Endometrial microvascular endothelial cells (primary cell): ENCODE data around the gene UBE2E1. TPM values are rescaled to one million over a fixed set of nuclear protein-coding genes. Genes with fewer than 3 reads are reported as not detected.
"Not testable (repeated sequence)": the region's sequence is repeated elsewhere in the genome, so short reads cannot be mapped to it uniquely, and the experiment has no call there.

Experiments used
- in situ Hi-C: cut with HindIII; loops from 2 replicates; pipeline ENCODE4 v1.10.0; 2017; ENCODE audit warnings: low sequenced_read_pairs, low pct_unique_long_range_greater_than_20kb; ENCODE audit errors: inconsistent ontology term
- total RNA-seq: library from RNA; depleted of rRNA; stranded (reverse); fragments of >200 nt; gene quantifications from one replicate; pipeline ENCODE4 v1.2.3, GENCODE V29; 2015; ENCODE audit errors: inconsistent ontology term

UBE2E1 gene
- total RNA-seq, 1 donor from 2014 or later, result 151 TPM

DNA sequence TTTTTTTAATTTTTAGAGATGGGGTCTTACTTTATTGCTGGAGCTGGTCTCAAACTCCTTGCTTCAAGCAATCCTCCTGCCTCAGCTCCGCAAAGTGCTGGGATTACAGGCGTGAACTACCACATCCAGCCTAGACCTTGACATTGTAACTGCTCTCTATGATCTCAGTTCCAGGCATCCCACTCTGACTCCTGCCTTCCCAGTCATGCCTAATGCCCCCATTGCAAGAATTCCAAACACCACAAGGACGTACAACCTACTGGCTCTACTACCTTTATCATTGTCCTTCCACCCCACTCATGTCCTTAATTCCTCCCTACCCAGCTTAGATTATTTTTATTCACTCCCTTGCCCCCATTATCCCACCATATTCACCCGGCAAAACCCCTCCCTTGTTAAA lies 89.4 kb downstream of the UBE2E1 start:
- in situ Hi-C loops, result no loop called here

DNA sequence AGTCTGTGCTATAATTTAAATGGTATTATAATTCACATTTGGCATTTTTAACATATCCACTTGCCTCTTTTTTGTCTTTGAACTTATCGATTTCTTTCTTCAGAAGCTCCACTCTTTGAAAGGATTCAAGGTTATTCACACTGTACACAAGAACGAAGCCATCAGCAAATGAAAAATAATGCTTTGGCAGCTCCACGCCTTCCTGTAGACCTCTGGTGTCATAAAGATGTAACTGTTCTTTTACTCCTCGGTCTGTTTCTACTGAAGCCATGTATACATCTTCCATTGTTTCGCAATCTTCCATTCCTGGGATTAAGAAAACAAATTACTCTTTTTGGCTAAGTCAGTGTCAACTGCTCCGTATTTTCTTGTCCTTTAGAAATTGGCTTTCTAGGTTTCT lies 95.0 kb downstream of the UBE2E1 start:
- in situ Hi-C loops, result no loop called here

DNA sequence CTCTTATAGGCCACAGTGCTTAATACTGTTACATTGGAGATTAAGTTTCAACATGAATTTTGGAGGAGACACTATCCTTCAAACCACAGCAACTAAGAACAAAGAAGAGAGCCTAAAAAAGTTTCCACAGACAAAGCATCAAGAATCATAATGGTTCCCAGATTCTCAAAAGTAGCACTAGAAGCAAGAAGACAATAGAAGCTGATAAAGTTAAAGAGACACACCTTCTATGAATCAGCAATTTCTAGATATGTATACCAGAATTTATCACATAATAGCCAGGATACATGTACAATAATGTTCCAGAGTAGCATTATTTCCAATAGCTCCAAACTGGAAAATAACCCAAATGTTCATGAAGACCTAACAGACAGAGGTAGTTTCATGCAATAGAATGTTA lies 98.8 kb downstream of the UBE2E1 start:
- in situ Hi-C loops, result no loop called here

DNA sequence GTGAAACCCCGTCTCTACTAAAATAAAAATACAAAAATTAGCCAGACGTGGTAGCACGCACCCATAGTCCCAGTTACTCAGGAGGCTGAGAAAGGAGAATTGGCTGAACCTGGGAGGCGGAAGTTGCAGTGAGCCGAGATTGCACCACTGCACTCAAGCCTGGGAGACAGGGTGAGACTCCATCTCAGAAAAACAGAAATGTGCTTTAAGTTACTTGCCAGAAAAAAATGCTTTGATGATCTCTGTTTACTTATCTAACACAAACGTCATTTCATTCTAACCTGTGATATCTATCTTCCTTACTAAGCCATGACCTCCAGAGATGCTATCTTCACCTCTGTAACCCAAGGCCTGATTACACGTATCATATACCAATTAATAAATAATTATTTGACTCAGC lies 103.6 kb downstream of the UBE2E1 start:
- in situ Hi-C loops, result no loop called here

DNA sequence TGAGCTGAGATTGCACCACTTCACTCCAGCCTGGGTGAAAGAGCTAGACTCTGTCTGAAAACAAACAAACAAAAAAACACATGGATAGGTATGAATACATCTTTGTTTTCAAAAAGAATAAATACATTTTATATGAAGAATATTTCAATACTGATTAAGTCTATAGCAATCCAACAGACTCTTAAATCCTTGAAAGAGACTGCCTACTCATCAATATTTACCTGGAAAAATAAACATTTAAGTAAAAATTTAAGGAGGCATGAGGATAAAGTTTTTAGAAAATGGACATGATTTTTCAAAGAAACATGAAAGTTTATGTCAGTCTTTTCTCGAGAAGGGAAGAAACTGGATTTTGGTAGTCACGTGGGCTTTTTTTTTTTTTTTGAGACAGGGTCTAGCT lies 105.6 kb downstream of the UBE2E1 start:
- in situ Hi-C loops, result no loop called here

DNA sequence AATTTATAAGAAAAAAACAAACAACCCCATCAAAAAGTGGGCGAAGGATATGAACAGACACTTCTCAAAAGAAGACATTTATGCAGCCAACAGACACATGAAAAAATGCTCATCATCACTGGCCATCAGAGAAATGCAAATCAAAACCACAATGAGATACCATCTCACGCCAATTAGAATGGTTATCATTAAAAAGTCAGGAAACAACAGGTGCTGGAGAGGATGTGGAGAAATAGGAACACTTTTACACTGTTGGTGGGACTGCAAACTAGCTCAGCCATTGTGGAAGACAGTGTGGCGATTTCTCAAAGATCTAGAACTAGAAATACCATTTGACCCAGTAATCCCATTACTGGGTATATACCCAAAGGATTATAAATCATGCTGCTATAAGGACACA lies 106.6 kb downstream of the UBE2E1 start:
- in situ Hi-C loops, result not testable (repeated sequence)

DNA sequence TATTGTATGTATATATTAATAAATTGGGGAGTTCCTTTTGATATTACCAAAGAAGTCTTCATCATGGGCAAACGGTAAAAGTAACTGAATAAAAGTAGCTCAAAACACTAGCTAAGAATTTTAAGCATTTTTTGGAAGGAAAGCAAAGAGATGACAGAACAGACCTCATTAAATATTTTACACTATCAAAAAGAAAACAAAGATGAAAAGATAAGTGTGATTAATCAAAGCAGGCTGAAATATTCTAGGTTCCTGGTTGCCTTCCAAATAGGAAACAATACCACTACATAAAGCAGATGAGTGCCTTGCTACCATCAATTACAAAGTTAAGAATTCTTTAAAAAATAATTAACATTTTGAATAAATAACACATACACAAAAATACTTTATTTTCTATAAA lies 107.4 kb downstream of the UBE2E1 start:
- in situ Hi-C loops, result no loop called here

DNA sequence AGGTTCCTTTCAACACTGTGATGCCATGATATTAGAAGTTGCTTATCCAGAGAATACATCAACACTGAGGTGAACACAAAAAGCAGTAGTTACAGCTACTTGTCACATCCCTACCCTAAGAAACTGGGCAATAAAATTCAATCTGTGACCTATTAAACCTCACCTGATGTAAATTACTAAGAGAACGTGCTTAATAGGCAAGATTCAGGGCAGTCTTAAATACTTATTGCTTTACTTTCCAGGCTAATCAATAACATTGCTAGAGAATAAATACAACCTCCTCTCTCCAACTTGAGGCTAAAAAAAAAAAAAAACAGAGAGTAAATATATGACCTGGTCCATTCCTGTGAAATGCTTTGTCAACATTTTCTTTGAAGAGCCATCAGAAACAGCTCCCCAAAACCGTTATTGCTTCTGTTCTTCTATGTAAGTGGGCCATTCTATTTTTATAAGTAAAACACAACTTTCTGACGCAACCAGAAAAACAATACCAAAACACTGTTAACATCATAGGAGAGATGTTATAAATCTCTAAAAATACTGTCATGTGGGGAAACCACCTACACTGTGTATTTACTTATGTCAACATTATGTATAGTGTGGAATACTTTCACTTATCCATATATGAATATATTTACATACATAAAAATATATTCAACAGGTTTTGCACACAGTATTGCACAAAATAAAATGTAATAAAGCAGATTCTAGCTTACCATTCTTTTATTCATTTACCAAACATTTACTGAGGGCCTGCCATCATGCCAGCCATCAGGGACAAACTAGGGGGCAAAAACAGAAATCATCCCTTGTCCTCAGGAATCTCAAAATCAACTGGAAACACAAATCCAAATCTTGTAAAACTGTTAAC lies 108.4 kb downstream of the UBE2E1 start:
- in situ Hi-C loops, result no loop called here

DNA sequence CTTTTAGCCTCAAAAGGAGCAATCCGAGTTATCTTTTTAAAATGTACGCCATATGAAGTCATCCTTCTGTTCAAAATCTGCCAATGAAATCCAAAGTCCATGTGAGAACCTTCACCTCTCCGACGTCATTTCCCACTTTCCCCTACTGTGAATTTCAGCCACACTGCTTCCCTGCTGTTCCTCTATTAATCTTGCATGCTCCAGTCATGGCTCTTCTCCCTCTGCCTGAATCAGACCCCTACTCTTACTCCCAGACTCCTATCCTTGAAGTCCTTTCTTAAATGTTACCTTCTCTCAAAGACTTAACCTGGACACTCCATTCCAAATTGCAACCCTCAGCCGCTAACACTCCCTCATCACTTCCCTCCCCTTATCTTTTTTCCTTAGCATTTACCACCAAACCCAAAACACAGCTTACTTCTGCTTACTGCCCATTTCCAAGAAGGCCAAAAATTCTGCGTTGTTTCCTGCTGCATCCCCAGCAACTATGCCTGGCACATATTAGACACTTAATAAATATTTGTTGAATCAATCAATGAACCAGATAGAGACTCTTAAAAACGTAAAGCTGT lies 109.9 kb downstream of the UBE2E1 start:
- in situ Hi-C loops, result no loop called here

DNA sequence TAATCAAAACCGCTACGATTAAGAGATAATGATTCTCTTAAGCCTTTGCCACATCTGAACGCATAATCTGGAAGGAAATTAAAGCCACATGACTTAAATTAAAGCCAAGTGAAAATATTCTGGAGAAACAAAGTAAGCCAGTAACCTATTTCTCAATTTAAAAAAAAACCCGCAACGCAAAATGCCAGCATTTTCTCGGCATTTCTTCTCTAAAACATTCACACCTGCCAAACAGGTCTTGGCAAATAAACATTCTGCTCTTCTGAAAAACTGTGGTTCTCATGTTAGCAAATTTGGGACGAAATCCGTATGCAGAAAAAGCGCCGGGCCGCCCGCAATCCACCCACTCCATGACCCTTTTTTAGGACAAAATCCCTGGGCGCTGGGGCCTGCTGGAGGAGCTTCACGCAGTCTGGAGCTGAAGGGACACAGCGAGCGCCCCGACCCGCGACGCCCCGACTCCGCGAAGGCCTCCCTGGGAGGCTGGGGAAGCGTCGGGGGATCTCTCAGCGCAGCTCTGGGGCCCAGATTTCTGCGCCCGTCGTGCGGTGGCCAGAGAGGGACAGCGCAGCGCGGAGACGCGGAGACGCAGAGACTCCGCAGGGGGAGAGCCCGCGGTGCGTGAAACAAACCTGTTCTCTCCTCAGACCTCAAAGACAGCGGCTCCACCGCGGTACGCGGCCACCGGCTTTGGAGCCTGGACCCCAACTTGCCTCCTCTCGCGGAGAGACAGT lies 110.6 kb downstream of the UBE2E1 start:
- in situ Hi-C loops, result no loop called here

DNA sequence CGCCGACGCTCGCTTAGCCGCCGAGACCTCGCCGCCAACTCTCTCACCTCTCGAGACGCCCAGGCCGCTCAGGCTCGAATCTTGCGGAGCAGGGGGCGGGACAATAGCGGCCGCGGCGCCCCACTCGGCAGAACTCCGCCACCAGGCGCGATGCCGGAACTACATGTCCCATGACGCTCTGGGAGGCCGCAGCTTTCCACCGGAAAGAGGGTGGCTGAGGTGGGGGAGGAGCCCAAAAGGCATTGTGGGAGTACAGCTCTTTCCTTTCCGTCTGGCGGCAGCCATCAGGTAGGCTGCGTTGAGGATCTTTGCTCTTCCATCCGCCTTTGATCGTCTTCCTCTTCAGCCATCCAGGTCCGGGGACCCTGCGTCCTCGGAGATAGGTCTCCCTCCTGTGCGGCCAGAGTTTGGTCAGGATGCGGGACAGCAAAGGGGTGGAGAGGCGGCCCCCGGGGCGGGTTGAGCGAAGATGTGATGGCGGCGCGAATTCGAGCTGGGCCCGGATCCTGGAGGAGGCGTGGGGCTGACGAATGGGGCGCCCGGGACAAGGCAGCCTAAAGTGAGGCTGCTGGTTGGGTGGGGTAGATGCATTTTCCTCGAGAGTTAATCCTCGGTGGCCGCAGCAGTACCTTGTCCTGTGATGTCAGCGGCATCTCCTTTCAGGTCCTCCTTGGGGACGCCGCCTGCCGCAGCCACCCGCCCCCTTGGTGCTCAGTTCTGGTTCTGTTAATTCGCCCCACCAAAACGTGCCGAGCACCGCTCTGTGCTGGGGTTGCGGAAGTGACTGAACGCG lies 111.3 kb downstream of the UBE2E1 start, which contains the start of the genes NKIRAS1 and RPL15:
Gene NKIRAS1 (minus strand): TSS at position 105 of the 793 bp plus-strand sequence. CDS start 6,086 bp downstream, outside the sequence.
Gene RPL15 (plus strand): TSS at position 247 of the 793 bp plus-strand sequence. CDS start 728 bp downstream, outside the sequence.
- in situ Hi-C loops, result no loop called here

DNA sequence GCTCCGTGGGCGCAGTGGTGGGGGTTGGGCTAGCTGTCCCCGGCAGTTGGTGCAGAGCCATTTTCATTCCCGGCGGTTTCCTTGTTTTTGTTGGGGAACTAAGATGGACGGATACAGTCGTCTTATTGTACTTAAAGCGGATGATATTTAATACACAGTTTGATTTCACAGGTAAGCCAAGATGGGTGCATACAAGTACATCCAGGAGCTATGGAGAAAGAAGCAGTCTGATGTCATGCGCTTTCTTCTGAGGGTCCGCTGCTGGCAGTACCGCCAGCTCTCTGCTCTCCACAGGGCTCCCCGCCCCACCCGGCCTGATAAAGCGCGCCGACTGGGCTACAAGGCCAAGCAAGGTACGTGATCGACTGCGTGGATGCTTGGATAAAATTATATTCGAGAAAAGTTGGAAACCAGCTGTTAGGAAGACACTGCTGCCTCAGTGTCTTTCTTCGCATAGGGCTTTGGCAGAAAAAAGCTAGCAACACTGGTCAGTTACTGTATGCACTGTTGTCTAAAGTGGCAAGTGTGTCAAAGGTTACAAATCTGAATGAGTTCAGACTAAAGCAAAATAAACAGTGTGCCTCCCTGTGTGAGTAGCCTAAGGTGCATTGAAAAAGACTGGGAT lies 112.0 kb downstream of the UBE2E1 start:
- in situ Hi-C loops, result not testable (repeated sequence)

DNA sequence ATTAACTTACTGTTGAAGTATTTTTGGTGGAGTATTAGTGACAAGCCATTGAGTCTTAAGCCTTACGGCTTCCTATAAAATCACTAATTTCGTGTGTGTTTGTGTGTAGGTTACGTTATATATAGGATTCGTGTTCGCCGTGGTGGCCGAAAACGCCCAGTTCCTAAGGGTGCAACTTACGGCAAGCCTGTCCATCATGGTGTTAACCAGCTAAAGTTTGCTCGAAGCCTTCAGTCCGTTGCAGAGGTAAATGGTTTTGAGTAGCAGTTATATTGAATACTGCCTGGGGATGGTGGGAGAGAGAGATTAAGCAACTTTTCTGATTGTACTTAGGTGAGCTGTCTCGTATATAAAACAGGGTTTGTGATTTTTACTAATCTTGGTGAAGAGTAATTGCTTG lies 112.6 kb downstream of the UBE2E1 start:
- in situ Hi-C loops, result not testable (repeated sequence)

DNA sequence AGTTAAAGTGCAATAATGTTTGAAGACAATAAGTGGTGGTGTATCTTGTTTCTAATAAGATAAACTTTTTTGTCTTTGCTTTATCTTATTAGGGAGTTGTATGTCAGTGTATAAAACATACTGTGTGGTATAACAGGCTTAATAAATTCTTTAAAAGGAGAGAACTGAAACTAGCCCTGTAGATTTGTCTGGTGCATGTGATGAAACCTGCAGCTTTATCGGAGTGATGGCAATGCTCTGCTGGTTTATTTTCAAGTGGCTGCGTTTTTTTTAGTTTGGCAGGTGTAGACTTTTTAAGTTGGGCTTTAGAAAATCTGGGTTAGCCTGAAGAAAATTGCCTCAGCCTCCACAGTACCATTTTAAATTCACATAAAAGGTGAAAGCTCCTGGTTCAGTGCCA lies 113.9 kb downstream of the UBE2E1 start:
- in situ Hi-C loops, result no loop called here

DNA sequence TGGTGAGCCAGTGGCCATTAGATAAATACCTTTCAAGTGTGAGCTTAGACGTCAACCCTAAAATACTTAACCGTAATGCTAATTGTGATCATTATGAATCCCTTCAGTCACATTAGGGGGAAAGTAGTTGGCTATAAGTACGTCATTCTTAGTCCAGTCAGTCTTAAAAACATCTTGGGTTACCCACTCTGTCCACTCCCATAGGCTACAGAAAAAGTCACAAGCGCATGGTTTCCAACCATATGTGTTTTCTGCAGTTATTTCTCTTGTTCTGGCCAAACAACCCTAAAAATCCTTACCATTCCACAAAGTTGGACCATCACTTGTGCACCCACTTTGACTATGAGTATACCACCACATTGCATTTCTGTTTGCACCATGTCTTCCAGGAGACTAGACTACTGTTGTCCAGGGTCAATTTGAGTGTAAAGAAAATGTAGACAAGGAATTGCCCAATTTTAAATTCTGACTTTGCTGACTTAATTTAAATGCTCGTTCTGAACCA lies 114.4 kb downstream of the UBE2E1 start:
- in situ Hi-C loops, result no loop called here

DNA sequence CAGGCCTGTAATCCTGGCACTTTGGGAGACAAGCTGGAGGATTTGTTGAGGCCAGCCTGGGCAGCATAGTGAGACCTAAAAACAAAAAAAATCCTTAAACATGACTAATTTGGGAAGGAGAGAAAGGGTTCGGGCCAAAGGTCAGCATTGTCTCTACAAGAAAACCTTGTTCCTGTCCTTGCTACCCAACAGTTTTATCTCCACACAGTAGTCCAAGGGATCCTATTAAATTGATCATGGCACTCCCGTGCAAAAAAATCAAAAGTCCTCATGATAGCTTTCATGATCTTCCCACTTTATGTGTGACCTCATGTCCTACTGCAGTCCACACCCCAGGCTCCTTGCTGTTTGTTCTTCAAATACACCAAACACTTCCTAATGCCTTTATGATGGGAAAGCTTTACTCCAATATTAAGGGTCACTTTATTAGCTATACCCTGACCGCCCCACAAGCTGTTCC lies 115.3 kb downstream of the UBE2E1 start:
- in situ Hi-C loops, result no loop called here

DNA sequence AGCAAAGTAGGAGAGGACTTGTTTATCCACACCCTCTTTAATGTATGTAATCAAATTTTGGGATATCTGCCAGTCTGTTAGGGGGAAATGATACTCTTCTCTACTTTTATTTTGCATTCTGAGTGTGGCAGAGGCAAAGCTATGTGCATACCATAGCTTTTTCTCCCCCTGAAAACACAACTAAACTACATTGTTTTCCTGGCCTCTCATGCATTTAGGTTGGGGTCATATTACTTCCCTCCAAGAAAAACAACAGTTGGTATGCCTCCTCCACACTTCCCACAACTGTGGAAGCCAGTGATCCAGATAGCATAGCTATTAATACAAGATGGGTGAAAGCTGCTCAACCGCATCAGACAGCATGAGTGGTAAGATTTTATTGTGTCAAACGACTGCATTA lies 118.0 kb downstream of the UBE2E1 start:
- in situ Hi-C loops, result no loop called here

DNA sequence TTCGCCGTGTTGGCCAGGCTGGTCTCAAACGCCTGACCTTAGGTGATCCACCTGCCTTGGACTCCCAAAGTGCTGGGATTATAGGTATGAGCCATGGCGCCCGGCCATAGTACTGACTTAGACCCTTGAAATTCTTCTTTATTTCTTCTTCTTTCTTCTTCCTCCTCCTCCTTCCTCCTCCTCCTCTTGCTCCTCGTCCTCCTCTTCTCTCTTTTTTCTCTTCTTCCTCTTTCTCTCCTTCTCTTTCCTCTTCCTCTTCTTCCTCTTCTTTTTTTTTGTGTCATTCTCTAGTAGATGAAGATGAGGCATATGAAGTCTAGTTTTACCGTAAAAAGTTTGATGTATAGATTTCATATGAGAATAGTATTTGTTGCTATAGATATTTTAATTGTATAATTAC lies 120.5 kb downstream of the UBE2E1 start:
- in situ Hi-C loops, result no loop called here
